ENCODE results near the gene UBE3A.
"Not testable (repeated sequence)": the region's sequence is repeated elsewhere in the genome, so short reads cannot be mapped to it uniquely, and the experiment has no call there.

Gene UBE3A

GRCh38 chr15:25468611-25469010 is 29.8 kb upstream of the UBE3A start:
- TF ChIP-seq PAX5 (IDR thresholded peaks at IDR 0.05; ENCODE audit: insufficient read depth, low read length, severe bottlenecking): no peak
- TF ChIP-seq POLR2A (IDR thresholded peaks at IDR 0.05; ENCODE audit: low read depth, low read length): no peak
- TF ChIP-seq POU2F2 (IDR thresholded peaks at IDR 0.05; ENCODE audit: low read depth, low read length): no peak
- no peak for TF ChIP-seq SPI1 (IDR thresholded peaks at IDR 0.05; ENCODE audit: low read depth, low read length)
- no peak for TF ChIP-seq TAF1 (IDR thresholded peaks at IDR 0.05; ENCODE audit: low read depth, low read length)
- FAIRE-seq: no peak
- DNase-seq (ENCODE audit: insufficient read length, low spot score): no peak

GRCh38 chr15:25465835-25466234 is 27.0 kb upstream of the UBE3A start:
- no peak for DNase-seq (ENCODE audit: insufficient read length, low spot score)
- FAIRE-seq: no peak
- TF ChIP-seq POLR2A (IDR thresholded peaks at IDR 0.05; ENCODE audit: low read depth, low read length) (no peak), SPI1 (IDR thresholded peaks at IDR 0.05; ENCODE audit: low read depth, low read length) (no peak), POLR2AphosphoS5 (IDR thresholded peaks at IDR 0.05; ENCODE audit: low read depth, low read length) (no peak), POU2F2 (IDR thresholded peaks at IDR 0.05; ENCODE audit: low read depth, low read length) (no peak), PAX5 (IDR thresholded peaks at IDR 0.05; ENCODE audit: insufficient read depth, low read length, severe bottlenecking) (no peak), TAF1 (IDR thresholded peaks at IDR 0.05; ENCODE audit: low read depth, low read length) (no peak)

GRCh38 chr15:25464784-25465183 is 26.0 kb upstream of the UBE3A start:
- DNase-seq (ENCODE audit: insufficient read length, low spot score) (no peak), FAIRE-seq (no peak)
- TF ChIP-seq TAF1 (IDR thresholded peaks at IDR 0.05; ENCODE audit: low read depth, low read length) (no peak), POU2F2 (IDR thresholded peaks at IDR 0.05; ENCODE audit: low read depth, low read length) (no peak), SPI1 (IDR thresholded peaks at IDR 0.05; ENCODE audit: low read depth, low read length) (no peak)

GRCh38 chr15:25464383-25464782 is 25.6 kb upstream of the UBE3A start:
- DNase-seq (ENCODE audit: insufficient read length, low spot score) (no peak), FAIRE-seq (no peak)
- TF ChIP-seq POLR2A (IDR thresholded peaks at IDR 0.05; ENCODE audit: low read depth, low read length) (no peak), POLR2AphosphoS5 (IDR thresholded peaks at IDR 0.05; ENCODE audit: low read depth, low read length) (no peak), TAF1 (IDR thresholded peaks at IDR 0.05; ENCODE audit: low read depth, low read length) (no peak), SPI1 (IDR thresholded peaks at IDR 0.05; ENCODE audit: low read depth, low read length) (no peak), POU2F2 (IDR thresholded peaks at IDR 0.05; ENCODE audit: low read depth, low read length) (no peak), PAX5 (IDR thresholded peaks at IDR 0.05; ENCODE audit: insufficient read depth, low read length, severe bottlenecking) (no peak)

GRCh38 chr15:25456196-25456595 is 17.4 kb upstream of the UBE3A start:
- TF ChIP-seq POLR2AphosphoS5 (IDR thresholded peaks at IDR 0.05; ENCODE audit: low read depth, low read length) (no peak), TAF1 (IDR thresholded peaks at IDR 0.05; ENCODE audit: low read depth, low read length) (no peak), POLR2A (IDR thresholded peaks at IDR 0.05; ENCODE audit: low read depth, low read length) (no peak), PAX5 (IDR thresholded peaks at IDR 0.05; ENCODE audit: insufficient read depth, low read length, severe bottlenecking) (no peak), POU2F2 (IDR thresholded peaks at IDR 0.05; ENCODE audit: low read depth, low read length) (no peak), SPI1 (IDR thresholded peaks at IDR 0.05; ENCODE audit: low read depth, low read length) (no peak)
- FAIRE-seq (no peak), DNase-seq (ENCODE audit: insufficient read length, low spot score) (no peak)

- TF ChIP-seq TAF1 (IDR thresholded peaks at IDR 0.05; ENCODE audit: low read depth, low read length): no peak
- no peak for TF ChIP-seq POLR2AphosphoS5 (IDR thresholded peaks at IDR 0.05; ENCODE audit: low read depth, low read length)
- TF ChIP-seq SPI1 (IDR thresholded peaks at IDR 0.05; ENCODE audit: low read depth, low read length): no peak
- no peak for TF ChIP-seq POLR2A (IDR thresholded peaks at IDR 0.05; ENCODE audit: low read depth, low read length)
- no peak for TF ChIP-seq POU2F2 (IDR thresholded peaks at IDR 0.05; ENCODE audit: low read depth, low read length)
- TF ChIP-seq PAX5 (IDR thresholded peaks at IDR 0.05; ENCODE audit: insufficient read depth, low read length, severe bottlenecking): no peak
- FAIRE-seq: no peak
- no peak for DNase-seq (ENCODE audit: insufficient read length, low spot score)
These were observed 16.4 kb upstream of the UBE3A start for GRCh38 chr15:25455226-25455625.

- DNase-seq (ENCODE audit: insufficient read length, low spot score) (no peak), FAIRE-seq (no peak)
- TF ChIP-seq TAF1 (IDR thresholded peaks at IDR 0.05; ENCODE audit: low read depth, low read length) (no peak), SPI1 (IDR thresholded peaks at IDR 0.05; ENCODE audit: low read depth, low read length) (no peak), POLR2A (IDR thresholded peaks at IDR 0.05; ENCODE audit: low read depth, low read length) (no peak), POLR2AphosphoS5 (IDR thresholded peaks at IDR 0.05; ENCODE audit: low read depth, low read length) (no peak), PAX5 (IDR thresholded peaks at IDR 0.05; ENCODE audit: insufficient read depth, low read length, severe bottlenecking) (no peak), POU2F2 (IDR thresholded peaks at IDR 0.05; ENCODE audit: low read depth, low read length) (no peak)
These were observed 15.9 kb upstream of the UBE3A start for GRCh38 chr15:25454771-25455170.

- not testable (repeated sequence) for FAIRE-seq; DNase-seq (ENCODE audit: insufficient read length, low spot score)
These were observed 14.4 kb upstream of the UBE3A start for GRCh38 chr15:25453246-25453645.

GRCh38 chr15:25451501-25451900 is 12.7 kb upstream of the UBE3A start:
- FAIRE-seq (no peak), DNase-seq (ENCODE audit: insufficient read length, low spot score) (no peak)
- no peak for TF ChIP-seq TAF1 (IDR thresholded peaks at IDR 0.05; ENCODE audit: low read depth, low read length)
- no peak for TF ChIP-seq POLR2A (IDR thresholded peaks at IDR 0.05; ENCODE audit: low read depth, low read length)
- no peak for TF ChIP-seq SPI1 (IDR thresholded peaks at IDR 0.05; ENCODE audit: low read depth, low read length)
- TF ChIP-seq POU2F2 (IDR thresholded peaks at IDR 0.05; ENCODE audit: low read depth, low read length): no peak
- TF ChIP-seq PAX5 (IDR thresholded peaks at IDR 0.05; ENCODE audit: insufficient read depth, low read length, severe bottlenecking): no peak
- TF ChIP-seq POLR2AphosphoS5 (IDR thresholded peaks at IDR 0.05; ENCODE audit: low read depth, low read length): no peak

- TF ChIP-seq TAF1 (IDR thresholded peaks at IDR 0.05; ENCODE audit: low read depth, low read length): no peak
- no peak for TF ChIP-seq POLR2AphosphoS5 (IDR thresholded peaks at IDR 0.05; ENCODE audit: low read depth, low read length)
- TF ChIP-seq POU2F2 (IDR thresholded peaks at IDR 0.05; ENCODE audit: low read depth, low read length): no peak
- TF ChIP-seq POLR2A (IDR thresholded peaks at IDR 0.05; ENCODE audit: low read depth, low read length): no peak
- TF ChIP-seq SPI1 (IDR thresholded peaks at IDR 0.05; ENCODE audit: low read depth, low read length): no peak
- no peak for TF ChIP-seq PAX5 (IDR thresholded peaks at IDR 0.05; ENCODE audit: insufficient read depth, low read length, severe bottlenecking)
- DNase-seq (ENCODE audit: insufficient read length, low spot score): no peak
- no peak for FAIRE-seq
These were observed 11.3 kb upstream of the UBE3A start for GRCh38 chr15:25450163-25450562.
